IMR-90 (cell line): ENCODE results near the gene ALKBH3. TPM values are rescaled to one million over a fixed set of nuclear protein-coding genes. Genes with fewer than 3 reads are reported as not detected.

Source experiments
- ATAC-seq: fragments of 200-7000 bp; cut with Tn5 transposase; 2 replicates; pipeline ENCODE4 v1.9.1; 2020; ENCODE audit warnings: low read depth, mild to moderate bottlenecking, moderate library complexity
- Bru-seq: library from RNA; stranded (reverse); fragments of 400-500 nt; gene quantifications from one replicate; lab custom pipeline; 2021; lab: Mats Ljungman, UMichigan
- BruChase-seq, 2 experiments: library from RNA; stranded (reverse); fragments of 400-500 nt; gene quantifications; one replicate each; lab custom pipeline; 2021; lab: Mats Ljungman, UMichigan
- BruUV-seq: library from RNA; stranded (reverse); fragments of 400-500 nt; replicated peaks from 2 replicates; lab custom pipeline; 2021; lab: Mats Ljungman, UMichigan
- CTCF ChIA-PET: fragments of 300-600 bp; formaldehyde crosslinking; extraction: SDS; loops from one replicate; lab custom pipeline; 2021; ENCODE audit warnings: antibody characterized with exemption; lab: Yijun Ruan, JAX
- POLR2A ChIA-PET: fragments of 300-600 bp; sonication (Branson Sonifier 250); formaldehyde crosslinking; loops from one replicate; lab custom pipeline; 2022; ENCODE audit warnings: antibody characterized with exemption; ENCODE audit not compliant: unreplicated experiment; lab: Charles Lee
- DNase-seq: peaks from one replicate; pipeline ENCODE4 v3.0.0; 2013
- H2AFZ ChIP-seq: replicated peaks from 2 replicates; pipeline ENCODE3; 2013; ENCODE audit warnings: low read length, mild to moderate bottlenecking; ENCODE audit not compliant: poor library complexity
- H2AK5ac ChIP-seq: 2 replicates; pipeline ENCODE4 v1.6.1; 2013; ENCODE audit warnings: low read depth, low read length, inconsistent platforms
- H2AK9ac ChIP-seq: replicated peaks from 2 replicates; pipeline ENCODE3; 2013; ENCODE audit warnings: mild to moderate bottlenecking, low read depth, low read length, moderate library complexity; ENCODE audit not compliant: poor library complexity
- H2BK120ac ChIP-seq: 2 replicates; pipeline ENCODE4 v1.6.1; 2013; ENCODE audit warnings: low read depth, low read length, inconsistent platforms
- H2BK15ac ChIP-seq: 3 replicates; pipeline ENCODE4 v1.6.1; 2013; ENCODE audit warnings: low read depth, low read length, inconsistent platforms
- H2BK20ac ChIP-seq: 2 replicates; pipeline ENCODE4 v1.6.1; 2013; ENCODE audit warnings: low read depth, mild to moderate bottlenecking, inconsistent platforms, low read length, moderate library complexity
- H2BK5ac ChIP-seq: 2 replicates; pipeline ENCODE4 v1.6.1; 2013; ENCODE audit warnings: mild to moderate bottlenecking, low read depth, low read length, inconsistent platforms; ENCODE audit not compliant: poor library complexity, severe bottlenecking
- H3K14ac ChIP-seq: replicated peaks from 2 replicates; pipeline ENCODE4 v1.6.1; 2013; ENCODE audit warnings: low read depth, low read length, inconsistent platforms
- H3K18ac ChIP-seq: 2 replicates; pipeline ENCODE4 v1.6.1; 2013; ENCODE audit warnings: low read depth, low read length, control low read depth
- H3K23ac ChIP-seq: 2 replicates; pipeline ENCODE4 v1.6.1; 2013; ENCODE audit warnings: low read depth, low read length, inconsistent platforms
- H3K27ac ChIP-seq: 2 replicates; pipeline ENCODE4 v1.5.1; 2013; ENCODE audit warnings: mild to moderate bottlenecking, control low read depth, low read length; ENCODE audit not compliant: insufficient read depth
- H3K27me3 ChIP-seq: 2 replicates; pipeline ENCODE4 v1.6.1; 2013; ENCODE audit warnings: low read length; ENCODE audit not compliant: control insufficient read depth, insufficient read depth
- H3K36me3 ChIP-seq: 2 replicates; pipeline ENCODE4 v1.6.1; 2013; ENCODE audit warnings: low read length, mixed read lengths; ENCODE audit not compliant: control insufficient read depth, insufficient read depth
- H3K4ac ChIP-seq: 2 replicates; pipeline ENCODE4 v1.6.1; 2013; ENCODE audit warnings: low read depth, low read length, inconsistent platforms
- H3K4me1 ChIP-seq: 2 replicates; pipeline ENCODE4 v1.6.1; 2013; ENCODE audit warnings: low read length, mixed read lengths; ENCODE audit not compliant: control insufficient read depth, insufficient read depth
- H3K4me2 ChIP-seq: 2 replicates; pipeline ENCODE4 v1.6.1; 2013; ENCODE audit warnings: low read depth, mild to moderate bottlenecking, control low read depth, low read length, moderate library complexity
- H3K4me3 ChIP-seq: 2 replicates; pipeline ENCODE4 v1.5.1; 2013; ENCODE audit warnings: low read depth, mild to moderate bottlenecking, control low read depth, low read length, moderate library complexity; ENCODE audit not compliant: insufficient read depth
- H3K56ac ChIP-seq: 2 replicates; pipeline ENCODE4 v1.6.1; 2013; ENCODE audit warnings: low read length, inconsistent platforms; ENCODE audit not compliant: insufficient read depth; ENCODE audit errors: extremely low read depth
- H3K79me1 ChIP-seq, 2 experiments: 2 replicates each; pipeline ENCODE4 v1.6.1; 2013; ENCODE audit warnings: low read length in 2 of 2, inconsistent platforms in 1 of 2, low read depth in 1 of 2
- H3K9ac ChIP-seq: 2 replicates; pipeline ENCODE4 v1.6.1; 2013; ENCODE audit warnings: low read depth, low read length, control low read depth
- H3K9me1 ChIP-seq: 2 replicates; pipeline ENCODE4 v1.6.1; 2013; ENCODE audit warnings: low read length, inconsistent platforms; ENCODE audit not compliant: insufficient read depth
- H3K9me3 ChIP-seq: 2 replicates; pipeline ENCODE4 v1.6.1; 2013; ENCODE audit warnings: low read length; ENCODE audit not compliant: control insufficient read depth, insufficient read depth
- H4K20me1 ChIP-seq: 2 replicates; pipeline ENCODE4 v1.6.1; 2013; ENCODE audit warnings: low read length, inconsistent platforms; ENCODE audit not compliant: insufficient read depth
- H4K5ac ChIP-seq: 2 replicates; pipeline ENCODE4 v1.6.1; 2013; ENCODE audit warnings: mild to moderate bottlenecking, low read depth, low read length, control low read depth
- H4K8ac ChIP-seq, 2 experiments: 2 replicates each; pipeline ENCODE4 v1.6.1; 2013; ENCODE audit warnings: low read depth in 2 of 2, low read length in 2 of 2, control low read depth in 1 of 2, inconsistent platforms in 1 of 2
- H4K91ac ChIP-seq: 2 replicates; pipeline ENCODE4 v1.6.1; 2013; ENCODE audit warnings: low read depth, low read length, inconsistent platforms; ENCODE audit not compliant: insufficient read depth
- BHLHE40 ChIP-seq: fragments of 150-350 bp; IDR thresholded peaks from 2 replicates; pipeline ENCODE4 v1.6.1; 2016; ENCODE audit warnings: mild to moderate bottlenecking, low read depth, low read length
- CEBPB ChIP-seq: IDR thresholded peaks from 2 replicates; pipeline ENCODE4 v1.6.1; 2012; ENCODE audit warnings: low read depth, low read length, improper control_type of control experiment
- CHD1 ChIP-seq: IDR thresholded peaks from 2 replicates; pipeline ENCODE4 v1.6.1; 2012; ENCODE audit warnings: low read depth, low read length, improper control_type of control experiment
- CTCF ChIP-seq: conservative IDR thresholded peaks from 2 replicates; pipeline ENCODE4 v1.5.1; 2012; ENCODE audit warnings: mild to moderate bottlenecking, low read depth, low read length, improper control_type of control experiment
- ELK1 ChIP-seq: fragments of 150-350 bp; IDR thresholded peaks from 2 replicates; pipeline ENCODE4 v1.6.1; 2016; ENCODE audit warnings: low read depth, mild to moderate bottlenecking, low read length, moderate library complexity, borderline replicate concordance
- FOS ChIP-seq: fragments of 150-350 bp; IDR thresholded peaks from 2 replicates; pipeline ENCODE4 v1.6.1; 2016; ENCODE audit warnings: low read depth, low read length
- MAFK ChIP-seq: IDR thresholded peaks from 2 replicates; pipeline ENCODE4 v1.6.1; 2012; ENCODE audit warnings: low read depth, low read length, improper control_type of control experiment
- MAZ ChIP-seq: IDR thresholded peaks from 2 replicates; pipeline ENCODE4 v1.6.1; 2012; ENCODE audit warnings: low read depth, mild to moderate bottlenecking, low read length, improper control_type of control experiment, moderate library complexity, borderline replicate concordance
- POLR2A ChIP-seq: IDR thresholded peaks from 2 replicates; pipeline ENCODE4 v1.6.1; 2012; ENCODE audit warnings: mild to moderate bottlenecking, low read depth, low read length
- RCOR1 ChIP-seq: IDR thresholded peaks from 2 replicates; pipeline ENCODE4 v1.6.1; 2012; ENCODE audit warnings: mild to moderate bottlenecking, low read length, improper control_type of control experiment; ENCODE audit not compliant: insufficient replicate concordance
- SMC3 ChIP-seq: fragments of 150-350 bp; IDR thresholded peaks from 2 replicates; pipeline ENCODE4 v1.6.1; 2016; ENCODE audit warnings: low read depth, mild to moderate bottlenecking, antibody characterized with exemption, low read length, moderate library complexity
- USF2 ChIP-seq: fragments of 150-350 bp; IDR thresholded peaks from 2 replicates; pipeline ENCODE4 v1.6.1; 2017; ENCODE audit warnings: mild to moderate bottlenecking, antibody characterized with exemption, low read length, low read depth
- WGBS, 2 experiments: methylation state at CpG; one replicate each; pipeline versions ENCODE4 v1.1.5 to v1.1.7; 2013; ENCODE audit warnings: missing lambda C conversion rate in 2 of 2; ENCODE audit not compliant: insufficient read length in 1 of 2; ENCODE audit errors: extremely low coverage in 2 of 2; 5-methylcytosine and 5-hydroxymethylcytosine counted together
- dilution Hi-C: fragments of 300-500 bp; cut with HindIII; formaldehyde crosslinking; loops from one replicate; pipeline ENCODE4 v1.14.3; 2018; ENCODE audit warnings: low sequenced_read_pairs; ENCODE audit not compliant: unreplicated experiment
- in situ Hi-C: fragments of 300-500 bp; cut with MboI; formaldehyde crosslinking; loops from 3 replicates; pipeline ENCODE4 v1.14.3; 2019; ENCODE audit warnings: low sequenced_read_pairs, inconsistent platforms, mixed read lengths
- intact Hi-C: fragments of 100-400 bp; cut with micrococcal nuclease; formaldehyde crosslinking; loops from 2 replicates; pipeline ENCODE4 v1.10.0; 2022
- long read RNA-seq: library from polyadenylated mRNA; unstranded; transcript quantifications from one replicate; pipeline ENCODE4 v2.0.0, GENCODE V29; 2021; ENCODE audit not compliant: unreplicated experiment
- polyA plus RNA-seq, 3 experiments: library from polyadenylated mRNA; depleted of rRNA; stranded (reverse); fragments of >200 nt; gene quantifications; 2 replicates each; pipeline ENCODE4 v1.2.3, GENCODE V29; 2012; ENCODE audit warnings: low replicate concordance in 1 of 3
- total RNA-seq: library from RNA; depleted of rRNA; stranded (reverse); fragments of >200 nt; gene quantifications from 2 replicates; pipeline ENCODE4 v1.2.3, GENCODE V29; 2012; rRNA removed

The ALKBH3 gene
- 62.9 and 68.6 TPM in 2 replicates for total RNA-seq
- polyA plus RNA-seq (2012; rRNA removed), result 27.7 and 28.3 TPM in 2 replicates
- polyA plus RNA-seq (2012; cell fraction: cytosol; rRNA removed), result 10.3 and 19.9 TPM in 2 replicates
- polyA plus RNA-seq (2012; cell fraction: nucleus; rRNA removed; ENCODE audit: low replicate concordance), result 6.1 and 26.4 TPM in 2 replicates
- Bru-seq, nascent RNA, result percentile 76 among the genes with signal in this experiment
- BruChase-seq, experiment 1, labeled RNA remaining after a 6-hour chase, result percentile 68 among the genes with signal in this experiment
- percentile 63 among the genes with signal in this experiment for BruChase-seq, experiment 2, labeled RNA remaining after a 2-hour chase
- long read RNA-seq, transcript ALKBH3-201 (10 exons, 1,474 nt), result major isoform, 15 of 18 reads
- long read RNA-seq, partial matches to known transcripts, result 1 of 18 reads
- long read RNA-seq, other reads (novel, unspliced or antisense), result 2 of 18 reads

- in situ Hi-C loops, result no loop called here
- TF ChIP-seq SMC3 (0 out of 2 replicates have a peak, but pooled peaks have one; percentile 4), CEBPB (peak; percentile 24; the same call in 1 of the 2 replicates), FOS (no peak), ELK1 (peak; percentile 45; the same call in 1 of the 2 replicates), CHD1 (no peak), BHLHE40 (no peak), USF2 (no peak), POLR2A (no peak), MAFK (peak; percentile 52), MAZ (peak; percentile 76; the same call in 1 of the 2 replicates), RCOR1 (no peak), CTCF (0 out of 2 replicates have a peak, but pooled peaks have one; percentile 9)
Observed at GRCh38 chr11:43880640-43881159, at the start of gene ALKBH3. Gene ALKBH3, plus strand, starts transcription at chr11:43880831. Its CDS starts 1,822 bp downstream, at chr11:43882653.

More at GRCh38 chr11:43880640-43881159, at the start of gene ALKBH3:
- peak within 1 kb of the TSS; percentile 93 for H3K4me2 ChIP-seq
- ChIA-PET CTCF (interaction anchor here (0.5 kb wide), 1 partner anchor 473 kb away, joined by 3 read pairs; no protein-coding TSS in a partner anchor), POLR2A (no interaction called here)
- peak within 1 kb of the TSS; percentile 82 for H3K4ac ChIP-seq
- ATAC-seq, result peak; percentile 100
- H3K56ac ChIP-seq, result peak within 1 kb of the TSS; percentile 33; the same call in 1 of the 2 replicates
- no peaks in the 10 kb centered on the region for H4K20me1 ChIP-seq
- no peaks in the 10 kb centered on the region; the same call in 1 of the 2 replicates for H3K9me1 ChIP-seq
- peak; percentile 95 for DNase-seq
- peak within 1 kb of the TSS; percentile 84 for H3K4me3 ChIP-seq
- H2AK9ac ChIP-seq, result peak within 1 kb of the TSS; percentile 18
- 0 out of 2 replicates have a peak, but pooled peaks cover 2% of the 10 kb centered on the region for H3K4me1 ChIP-seq
- H3K27me3 ChIP-seq, result no peaks in the 10 kb centered on the region
- peaks cover 15 to 20% of the 10 kb centered on the region in 2 experiments for H3K79me1 ChIP-seq
- peak within 1 kb of the TSS; percentile 92; the same call in 1 of the 2 replicates for H3K14ac ChIP-seq
- H2AFZ ChIP-seq, result peak within 1 kb of the TSS; percentile 97
- 0 out of 3 replicates have a peak within 1 kb of the TSS, but pooled peaks have one; percentile 58 for H2BK15ac ChIP-seq
- peaks cover 6% of the 10 kb centered on the region for H3K36me3 ChIP-seq
- peak within 1 kb of the TSS; percentile 50; the same call in 1 of the 2 replicates for H2BK120ac ChIP-seq
- peak within 1 kb of the TSS; percentile 100 for H4K8ac ChIP-seq
- H4K5ac ChIP-seq, result peak within 1 kb of the TSS; percentile 98
- no peak within 1 kb of the TSS for H3K23ac ChIP-seq
- H2BK20ac ChIP-seq, result no peak within 1 kb of the TSS
- H3K9ac ChIP-seq, result peak within 1 kb of the TSS; percentile 89
- no peaks in the 10 kb centered on the region for H3K9me3 ChIP-seq
- peak within 1 kb of the TSS; percentile 82 for H4K91ac ChIP-seq
- intact Hi-C loops, result no loop called here
- dilution Hi-C loops, result no loop called here
- H3K18ac ChIP-seq, result no peak within 1 kb of the TSS
- BruUV-seq, result no TSS peak
- peak within 1 kb of the TSS; percentile 47 for H3K27ac ChIP-seq
- 0% methylated on average over 6 of the region's 36 CpGs; no CpG with 5 or more reads in 1 of the 2 experiments for WGBS, 2 experiments
- H2AK5ac ChIP-seq, result 0 out of 2 replicates have a peak within 1 kb of the TSS, but pooled peaks have one; percentile 21
- H2BK5ac ChIP-seq, result no peak within 1 kb of the TSS
